Fibroblast of skin of back (primary cell): ENCODE measurements around the gene ANAPC2.

Experiments used
- DNase-seq: peaks from one replicate; pipeline ENCODE4 v3.0.0-alpha.2; 2013

ANAPC2 gene

GRCh38 chr9:137161558-137162486, 26.5 kb downstream of the ANAPC2 start:
- no peak for DNase-seq

GRCh38 chr9:137160716-137161557, 27.4 kb downstream of the ANAPC2 start:
- no peak for DNase-seq

- DNase-seq: no peak
These were observed 28.3 kb downstream of the ANAPC2 start for GRCh38 chr9:137160054-137160425.

GRCh38 chr9:137159105-137160053, 29.0 kb downstream of the ANAPC2 start:
- no peak for DNase-seq

GRCh38 chr9:137158625-137159024, 29.7 kb downstream of the ANAPC2 start:
- no peak for DNase-seq

- DNase-seq: no peak
These were observed 30.5 kb downstream of the ANAPC2 start for GRCh38 chr9:137157618-137158415.

- DNase-seq: no peak
These were observed 31.6 kb downstream of the ANAPC2 start for GRCh38 chr9:137156567-137157375.

GRCh38 chr9:137152844-137153405, 35.4 kb downstream of the ANAPC2 start:
- DNase-seq: no peak

- peak; percentile 34 for DNase-seq
These were observed 37.5 kb downstream of the ANAPC2 start for GRCh38 chr9:137150617-137151457.

GRCh38 chr9:137149942-137150616, 38.3 kb downstream of the ANAPC2 start:
- DNase-seq: no peak

GRCh38 chr9:137149363-137149762, 39.0 kb downstream of the ANAPC2 start:
- no peak for DNase-seq

GRCh38 chr9:137148661-137149060, 39.7 kb downstream of the ANAPC2 start:
- DNase-seq: no peak

GRCh38 chr9:137148242-137148641, 40.1 kb downstream of the ANAPC2 start:
- no peak for DNase-seq

GRCh38 chr9:137147793-137148160, 40.6 kb downstream of the ANAPC2 start:
- no peak for DNase-seq

GRCh38 chr9:137147091-137147792, 41.1 kb downstream of the ANAPC2 start:
- DNase-seq: no peak

- no peak for DNase-seq
These were observed 41.8 kb downstream of the ANAPC2 start for GRCh38 chr9:137146527-137146918.

GRCh38 chr9:137145731-137146526, 42.4 kb downstream of the ANAPC2 start:
- DNase-seq: no peak
